Fibroblast of villous mesenchyme (primary cell): ENCODE results near the gene IRF2BP1. TPM values are rescaled to one million over a fixed set of nuclear protein-coding genes. Genes with fewer than 3 reads are reported as not detected.

Experiments
- DNase-seq: peaks from one replicate; pipeline ENCODE4 v3.0.0-alpha.2; 2010; ENCODE audit warnings: low read depth
- H3K4me3 ChIP-seq: 2 replicates; pipeline ENCODE4 v1.5.1; 2011; ENCODE audit warnings: low read depth, mild to moderate bottlenecking, low read length
- CTCF ChIP-seq: IDR thresholded peaks from 2 replicates; pipeline ENCODE4 v1.5.1; 2012; ENCODE audit warnings: low read depth, mild to moderate bottlenecking, low read length; ENCODE audit not compliant: insufficient read depth
- total RNA-seq: library from RNA; depleted of rRNA; stranded (reverse); fragments of >200 nt; gene quantifications from 2 replicates; pipeline ENCODE4 v1.2.3, GENCODE V29; 2012

Gene IRF2BP1
- total RNA-seq, 1 donor = 26.3 TPM

DNA sequence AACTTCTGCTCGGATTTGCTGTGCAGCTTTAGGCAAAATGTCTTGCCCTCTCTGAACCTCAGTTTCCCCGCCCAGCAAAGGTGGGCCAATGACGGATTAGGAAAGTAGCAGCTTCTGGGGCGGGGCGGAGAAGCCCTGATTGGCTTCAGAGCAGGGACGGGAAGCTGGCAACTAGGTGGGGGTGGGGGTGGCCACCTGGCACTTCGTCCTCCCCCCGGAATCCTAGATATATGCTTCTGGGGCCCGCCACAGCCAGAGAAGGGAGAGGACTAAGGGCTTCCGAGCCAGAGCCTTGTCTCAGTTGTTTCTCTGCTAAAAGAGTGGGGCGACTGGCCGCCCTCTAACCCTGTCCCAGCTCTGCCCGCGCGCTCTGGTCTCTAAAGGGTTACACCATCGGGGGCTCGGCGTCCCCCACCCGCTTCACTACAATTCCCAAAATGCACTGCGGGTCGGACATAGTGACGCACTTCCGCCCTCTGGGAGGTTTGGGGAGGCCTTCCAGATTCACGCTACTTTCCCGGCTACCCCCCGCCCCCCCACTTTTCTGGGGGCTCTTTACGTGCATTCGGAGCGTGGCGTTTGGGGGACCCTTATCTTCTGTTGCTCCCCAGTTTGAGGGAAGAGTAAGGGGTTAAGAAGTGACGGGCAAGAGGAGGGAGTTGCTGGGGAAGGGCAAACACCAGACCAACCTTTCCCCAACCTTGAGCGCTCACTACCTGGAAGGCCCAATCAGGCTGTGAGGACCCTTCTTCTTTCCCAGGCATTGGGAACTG lies 672 bp upstream of the IRF2BP1 start:
- TF ChIP-seq CTCF = no peak
- DNase-seq = peak; percentile 94
- H3K4me3 ChIP-seq = peak overlapping the region; percentile 68

DNA sequence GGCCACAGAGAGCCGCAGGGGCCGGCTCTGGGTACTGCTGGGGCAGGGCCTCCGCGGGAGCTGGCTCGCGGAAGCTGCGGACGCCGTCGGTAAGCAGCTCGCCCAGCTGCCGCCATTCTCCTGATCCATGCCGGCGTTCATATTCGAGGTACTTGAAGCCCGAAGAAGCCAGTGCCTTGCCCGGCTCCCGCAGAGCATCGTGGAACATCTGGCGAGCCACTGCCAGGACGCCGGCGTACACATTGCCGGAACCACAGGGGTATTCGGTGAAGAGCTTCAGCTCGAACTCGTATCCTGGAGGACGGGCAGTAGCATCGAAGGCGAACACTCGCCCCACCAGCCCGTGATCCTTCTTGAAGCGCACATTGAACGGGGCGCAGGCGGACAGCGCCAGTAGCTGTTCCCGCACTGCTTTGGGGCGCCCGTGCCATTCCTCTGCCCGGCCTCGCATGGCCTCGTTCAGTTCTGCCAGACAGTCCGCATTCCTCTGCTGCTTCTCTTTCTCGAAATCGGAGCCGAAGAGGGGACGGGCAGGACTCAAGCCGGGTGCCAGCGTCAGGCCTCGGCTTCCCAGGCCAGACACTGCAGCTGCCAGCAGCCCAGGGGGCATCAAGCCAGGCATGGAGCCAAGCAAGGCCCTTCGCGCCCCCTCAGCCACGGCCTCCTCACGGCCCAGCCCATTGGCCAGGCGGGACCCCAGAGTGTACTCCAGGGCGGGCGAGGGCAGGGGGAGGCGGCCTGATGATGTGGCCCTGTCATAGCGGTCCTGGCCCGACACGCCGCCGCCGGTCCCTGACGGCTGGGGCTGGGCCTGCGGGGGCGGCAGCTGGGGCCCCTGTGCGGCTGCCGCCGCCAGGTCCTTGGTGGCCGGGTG lies 1.0 kb downstream of the IRF2BP1 start:
- no peak for TF ChIP-seq CTCF
- H3K4me3 ChIP-seq = peak overlapping the region; percentile 68
- DNase-seq = no peak

GRCh38 chr19:45883881-45884681 lies 1.9 kb downstream of the IRF2BP1 start:
- H3K4me3 ChIP-seq = no peak overlapping the region
- no peak for DNase-seq
- TF ChIP-seq CTCF = no peak

GRCh38 chr19:45883586-45883880 lies 2.4 kb downstream of the IRF2BP1 start:
- no peak overlapping the region for H3K4me3 ChIP-seq
- DNase-seq = no peak
- no peak for TF ChIP-seq CTCF

DNA sequence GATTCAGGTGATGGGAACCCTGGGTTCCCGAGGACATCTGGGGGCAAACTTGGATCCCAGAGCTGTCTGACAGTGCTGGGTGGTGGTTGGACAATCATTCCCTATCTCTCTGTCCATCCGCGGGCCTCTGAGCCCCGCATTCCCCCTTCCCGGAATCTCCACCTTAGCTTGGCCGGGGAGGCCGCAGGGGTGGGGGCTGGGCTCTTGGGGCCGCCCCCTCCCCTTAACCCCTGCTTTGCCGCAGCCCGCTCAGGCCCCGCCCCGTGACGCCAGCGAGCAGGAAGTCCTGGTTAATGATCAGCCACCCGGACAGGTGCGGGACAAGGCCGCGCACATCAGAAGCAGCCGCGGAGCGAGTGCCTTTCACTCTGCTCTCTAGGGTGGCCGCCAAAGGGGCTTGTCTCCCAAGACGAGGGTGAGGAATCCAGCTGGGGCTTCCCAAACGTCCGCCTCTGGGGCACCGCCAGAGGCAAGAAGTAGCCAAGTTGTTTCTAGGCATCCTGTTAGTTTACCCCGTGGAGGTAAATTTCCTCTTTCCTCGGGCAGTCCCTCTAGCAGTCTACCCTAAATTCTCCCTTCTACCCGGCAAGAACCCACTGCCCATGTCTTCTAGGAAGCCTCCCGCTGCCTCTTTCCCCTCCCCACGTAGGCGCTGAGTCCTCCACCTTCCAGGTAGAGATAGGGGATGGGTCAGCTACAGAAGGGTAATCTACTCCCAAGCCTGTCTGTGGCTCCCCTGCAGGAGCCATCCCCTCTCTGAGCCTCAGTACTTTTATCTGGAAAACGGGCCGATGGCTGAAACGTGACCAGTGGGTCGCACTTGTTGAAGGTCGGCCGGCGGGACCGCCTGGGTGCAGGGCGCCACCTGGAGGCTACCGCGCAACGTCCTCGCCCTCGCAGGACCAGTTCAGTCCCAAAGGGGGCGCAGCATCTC lies 3.0 kb downstream of the IRF2BP1 start:
- peak; percentile 85 for DNase-seq
- TF ChIP-seq CTCF = peak; percentile 98
- H3K4me3 ChIP-seq = peak overlapping the region; percentile 12

DNA sequence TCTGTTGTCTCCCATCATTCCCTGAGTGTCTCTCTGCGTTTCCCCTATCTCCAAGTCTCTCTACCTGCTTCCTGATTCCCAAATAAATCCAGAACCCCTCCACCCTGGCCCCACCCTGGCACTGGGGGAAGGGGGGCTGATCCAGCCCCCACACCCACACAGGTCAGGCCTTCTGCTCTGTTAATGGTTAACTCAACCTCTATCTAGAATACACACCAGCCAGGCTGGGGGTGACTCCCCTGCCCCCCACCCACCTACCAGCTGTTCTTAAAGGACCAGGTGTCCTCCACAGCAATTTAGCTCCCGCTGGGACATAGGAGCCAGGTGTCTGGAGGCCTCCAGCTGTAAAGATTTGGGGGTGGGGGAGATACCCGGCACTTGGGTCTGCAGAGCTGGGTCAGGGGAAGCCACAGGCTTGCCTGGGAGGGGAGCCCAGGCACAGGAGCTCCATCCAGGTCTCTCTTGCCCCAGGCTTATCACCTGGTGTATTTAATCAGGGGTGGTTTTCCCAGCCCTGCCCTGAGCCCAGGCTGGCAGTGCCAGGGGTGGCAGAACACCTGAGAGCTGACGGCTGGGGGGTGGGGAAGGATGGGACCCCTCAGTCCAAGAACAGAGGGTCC lies 3.9 kb downstream of the IRF2BP1 start:
- no peak for DNase-seq
- no peak for TF ChIP-seq CTCF
- H3K4me3 ChIP-seq = no peak overlapping the region
